Measurements from ENCODE around the gene INPP5B.

INPP5B gene

GRCh38 chr1:37861151-37861550, 85.7 kb downstream of the INPP5B start:
- H3K4me1 Mint-ChIP-seq = peaks cover 19% of the 10 kb centered on the region
- no peaks in the 10 kb centered on the region for H3K27me3 Mint-ChIP-seq (ENCODE audit: low read depth)
- H3K27ac Mint-ChIP-seq = no peak overlapping the region
- H3K9me3 Mint-ChIP-seq = no peaks in the 10 kb centered on the region
- peaks cover 34% of the 10 kb centered on the region for H3K36me3 Mint-ChIP-seq (ENCODE audit: low read depth)
- H3K4me3 Mint-ChIP-seq = peak overlapping the region; percentile 24 to 99 (median 98)
- no peak for TF ChIP-seq CTCF (IDR thresholded peaks at IDR 0.05; ENCODE audit: unreplicated experiment in 3 of 3)

- no peaks in the 10 kb centered on the region for H3K27me3 Mint-ChIP-seq (ENCODE audit: low read depth)
- H3K4me3 Mint-ChIP-seq = peak overlapping the region; percentile 97 to 99 (median 98)
- peaks cover 19% of the 10 kb centered on the region for H3K4me1 Mint-ChIP-seq
- peaks cover 32% of the 10 kb centered on the region for H3K36me3 Mint-ChIP-seq (ENCODE audit: low read depth)
- peak in 1 of 3 experiments; percentile 19 for TF ChIP-seq CTCF (IDR thresholded peaks at IDR 0.05; ENCODE audit: unreplicated experiment in 3 of 3)
- H3K27ac Mint-ChIP-seq = peak overlapping the region; percentile 77 to 95 (median 93)
- H3K9me3 Mint-ChIP-seq = no peaks in the 10 kb centered on the region
Measured at GRCh38 chr1:37860346-37860666, 86.5 kb downstream of the INPP5B start.

GRCh38 chr1:37859507-37860345, 87.1 kb downstream of the INPP5B start, which contains the start of gene MTF1:
MTF1 (minus strand) TSS chr1:37859592; CDS start chr1:37857658, 1,934 bp downstream.
- Mint-ChIP-seq H3K27ac (peak within 1 kb of the TSS; percentile 77 to 95 (median 93)), H3K36me3 (ENCODE audit: low read depth) (peaks cover 34% of the 10 kb centered on the region), H3K4me1 (peaks cover 24% of the 10 kb centered on the region), H3K4me3 (peak within 1 kb of the TSS; percentile 97 to 99 (median 98)), H3K27me3 (ENCODE audit: low read depth) (no peaks in the 10 kb centered on the region), H3K9me3 (no peaks in the 10 kb centered on the region)
- TF ChIP-seq CTCF (IDR thresholded peaks at IDR 0.05; ENCODE audit: unreplicated experiment in 3 of 3) = peak; percentile 85 to 90 (median 86)

- peaks cover 24% of the 10 kb centered on the region for H3K4me1 Mint-ChIP-seq
- H3K27ac Mint-ChIP-seq = peak overlapping the region; percentile 77 to 95 (median 93)
- no peaks in the 10 kb centered on the region for H3K27me3 Mint-ChIP-seq (ENCODE audit: low read depth)
- no peaks in the 10 kb centered on the region for H3K9me3 Mint-ChIP-seq
- TF ChIP-seq CTCF (IDR thresholded peaks at IDR 0.05; ENCODE audit: unreplicated experiment in 3 of 3) = no peak
- H3K36me3 Mint-ChIP-seq (ENCODE audit: low read depth) = peaks cover 31% of the 10 kb centered on the region
- H3K4me3 Mint-ChIP-seq = peak overlapping the region; percentile 97 to 99 (median 98)
Measured at GRCh38 chr1:37858931-37859506, 87.8 kb downstream of the INPP5B start.

- H3K36me3 Mint-ChIP-seq (ENCODE audit: low read depth) = peaks cover 31% of the 10 kb centered on the region
- H3K4me1 Mint-ChIP-seq = peaks cover 19% of the 10 kb centered on the region
- no peak overlapping the region for H3K4me3 Mint-ChIP-seq
- no peak overlapping the region for H3K27ac Mint-ChIP-seq
- no peaks in the 10 kb centered on the region for H3K9me3 Mint-ChIP-seq
- TF ChIP-seq CTCF (IDR thresholded peaks at IDR 0.05; ENCODE audit: unreplicated experiment in 3 of 3) = no peak
- no peaks in the 10 kb centered on the region for H3K27me3 Mint-ChIP-seq (ENCODE audit: low read depth)
Measured at GRCh38 chr1:37854406-37854805, 92.4 kb downstream of the INPP5B start.
